IPS-18a (cell line): ENCODE data around the gene RNF26.
A peak's percentile ranks its signal among the peaks of the same experiment; 100 is the strongest.

Experiments used
- H3K27ac ChIP-seq: one replicate; pipeline ENCODE4 v1.5.1; 2013; ENCODE audit warnings: low read length
- H3K27me3 ChIP-seq: one replicate; pipeline ENCODE4 v1.6.1; 2013; ENCODE audit warnings: mild to moderate bottlenecking, low read length; ENCODE audit not compliant: control insufficient read depth, insufficient read depth
- H3K36me3 ChIP-seq: one replicate; pipeline ENCODE4 v1.6.1; 2013; ENCODE audit warnings: low read depth, low read length; ENCODE audit not compliant: control insufficient read depth
- H3K4me1 ChIP-seq: one replicate; pipeline ENCODE4 v1.6.1; 2013; ENCODE audit warnings: low read depth, low read length; ENCODE audit not compliant: control insufficient read depth
- H3K4me3 ChIP-seq: one replicate; pipeline ENCODE4 v1.5.1; 2013; ENCODE audit warnings: low read length
- H3K9ac ChIP-seq: one replicate; pipeline ENCODE4 v1.6.1; 2013; ENCODE audit warnings: mild to moderate bottlenecking, low read length, moderate library complexity
- H3K9me3 ChIP-seq: one replicate; pipeline ENCODE4 v1.6.1; 2013; ENCODE audit warnings: low read depth, low read length; ENCODE audit not compliant: control insufficient read depth

Gene RNF26

DNA sequence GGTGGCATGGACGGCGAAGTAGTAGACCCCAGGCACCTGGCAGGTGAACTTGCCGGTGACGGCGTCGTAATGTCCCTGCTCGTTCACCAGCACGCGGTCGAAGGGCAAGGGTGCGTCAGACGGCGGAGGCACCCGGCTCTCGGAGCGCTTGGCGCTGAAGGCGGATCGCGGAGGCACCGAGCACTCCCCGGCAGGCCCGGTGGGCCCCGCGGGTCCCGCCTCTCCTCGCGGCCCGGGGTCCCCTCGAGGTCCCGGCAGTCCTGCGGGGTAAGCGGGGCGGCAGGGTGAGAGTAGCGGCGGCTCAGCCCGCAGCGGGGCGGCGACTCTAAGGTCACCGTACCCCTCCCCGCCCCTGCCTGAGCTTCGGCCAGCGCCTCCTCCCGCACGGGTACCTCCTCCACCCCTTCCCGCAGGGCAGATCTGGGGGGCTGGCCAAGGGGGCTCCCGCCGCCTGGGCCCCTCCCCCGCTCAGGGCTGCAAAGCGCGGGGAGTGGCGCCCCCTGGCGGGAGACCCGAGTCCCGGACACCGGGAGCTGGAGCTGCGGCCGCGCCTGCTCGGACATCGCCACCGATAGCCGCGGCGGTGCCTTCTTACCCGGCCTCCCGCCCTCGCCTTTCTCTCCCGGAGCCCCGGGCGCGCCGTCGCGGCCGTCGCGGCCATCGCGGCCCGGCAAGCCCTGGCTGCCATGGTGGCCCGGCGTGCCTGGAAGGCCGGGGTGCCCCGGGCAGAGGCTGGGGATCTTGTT is 5.4 kb downstream of the RNF26 start:
- Histone ChIP-seq H3K36me3 (peaks cover 7% of the 10 kb centered on the region), H3K27me3 (peaks cover 41% of the 10 kb centered on the region), H3K27ac (no peak overlapping the region), H3K4me3 (peak overlapping the region; percentile 51), H3K4me1 (peaks cover 13% of the 10 kb centered on the region), H3K9me3 (no peaks in the 10 kb centered on the region), H3K9ac (no peak overlapping the region)

DNA sequence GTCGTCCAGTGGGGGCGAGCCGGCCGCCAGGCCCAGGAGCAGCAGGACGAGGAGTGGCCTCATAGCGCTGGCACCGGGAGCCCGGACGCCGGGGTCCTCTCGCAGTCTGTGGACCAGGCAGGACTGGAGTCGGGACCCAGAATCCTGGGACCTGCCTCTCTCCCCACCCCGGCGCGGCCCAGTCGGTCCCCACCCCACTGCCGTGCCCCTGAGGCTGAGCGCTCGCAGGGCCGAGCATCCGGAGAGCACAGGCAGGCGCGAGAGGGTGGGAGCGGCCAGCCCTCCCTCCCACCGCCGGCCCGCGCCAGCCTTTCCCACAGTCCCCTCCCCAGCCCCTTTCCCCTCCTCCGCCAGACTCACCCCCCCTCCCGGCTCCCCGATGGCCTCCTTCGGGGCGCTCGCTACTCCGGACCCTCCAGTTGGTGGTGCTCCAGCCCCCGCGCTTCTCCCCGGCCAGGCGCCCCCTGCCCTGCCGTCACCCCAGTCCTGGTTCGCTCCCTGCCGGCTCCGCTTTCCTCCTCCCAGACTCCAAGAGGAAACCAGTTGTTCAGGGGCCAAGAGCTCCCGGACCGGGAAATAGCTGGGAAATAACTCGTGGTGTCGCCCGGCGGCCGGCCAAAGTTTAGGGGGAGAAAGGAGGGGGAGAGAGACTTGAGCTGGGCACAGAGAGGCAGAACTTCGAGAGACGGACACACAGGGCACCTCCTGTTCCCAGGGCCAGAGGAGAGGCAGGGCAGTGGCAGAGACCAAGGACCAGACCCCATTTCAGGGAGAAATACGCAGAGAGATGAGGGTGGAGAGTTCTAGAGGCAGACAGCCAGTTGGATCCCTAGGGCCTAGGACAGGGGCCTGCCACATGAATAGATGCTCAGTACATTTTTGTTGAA is 6.3 kb downstream of the RNF26 start, which contains the start of gene C1QTNF5:
C1QTNF5 (minus strand) TSS at position 549 of the 887 bp plus-strand sequence; CDS start at position 63, 486 bp downstream.
- Histone ChIP-seq H3K27ac (no peak within 1 kb of the TSS), H3K27me3 (peaks cover 41% of the 10 kb centered on the region), H3K4me3 (peak within 1 kb of the TSS; percentile 51), H3K4me1 (peaks cover 13% of the 10 kb centered on the region), H3K9me3 (no peaks in the 10 kb centered on the region), H3K9ac (no peak within 1 kb of the TSS), H3K36me3 (peaks cover 7% of the 10 kb centered on the region)

DNA sequence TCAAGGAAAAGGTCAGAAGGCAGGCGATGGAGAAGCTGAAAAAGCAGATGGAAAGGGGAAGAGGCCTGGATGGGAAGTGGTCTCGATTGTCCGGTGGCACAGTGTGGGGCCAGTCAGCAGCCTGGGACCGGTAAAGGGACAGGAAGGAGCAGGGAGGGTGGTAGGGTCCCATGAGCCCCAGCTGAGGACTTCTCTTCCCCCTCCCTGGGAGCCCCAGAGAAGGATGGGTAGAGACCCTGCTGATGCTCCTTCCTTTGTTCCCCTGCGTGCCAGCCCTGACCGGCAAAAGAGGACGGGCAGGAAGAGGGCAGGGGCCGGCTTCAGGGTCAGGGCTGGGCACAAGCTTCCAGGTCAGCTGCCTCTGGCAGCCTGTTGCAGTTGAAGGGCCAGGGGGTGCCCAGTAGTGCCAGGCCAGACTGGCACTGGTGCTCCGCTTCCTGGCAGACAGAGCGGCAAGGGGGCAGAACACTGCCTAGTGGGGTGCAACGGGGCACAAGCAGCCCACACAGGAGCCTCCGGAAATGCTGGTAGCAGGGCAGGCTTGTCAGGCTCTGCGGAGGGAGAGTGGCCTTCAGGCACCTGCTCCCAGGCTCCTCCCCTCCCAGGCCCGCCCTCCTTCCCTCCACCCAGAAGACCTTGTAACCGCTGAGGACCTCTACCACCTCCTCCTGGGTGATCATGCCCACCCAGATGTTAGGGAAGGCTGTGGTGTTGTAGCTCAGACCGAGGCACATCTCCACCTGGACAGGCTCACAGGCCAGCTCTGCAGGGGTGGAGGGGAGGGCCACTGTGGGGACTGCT is 7.1 kb downstream of the RNF26 start:
- H3K9me3 ChIP-seq = no peaks in the 10 kb centered on the region
- no peak overlapping the region for H3K9ac ChIP-seq
- H3K36me3 ChIP-seq = peaks cover 3% of the 10 kb centered on the region
- peak overlapping the region; percentile 51 for H3K4me3 ChIP-seq
- H3K27ac ChIP-seq = no peak overlapping the region
- H3K4me1 ChIP-seq = peaks cover 13% of the 10 kb centered on the region
- peaks cover 41% of the 10 kb centered on the region for H3K27me3 ChIP-seq

GRCh38 chr11:119342023-119342300 is 7.6 kb downstream of the RNF26 start:
- H3K27me3 ChIP-seq = peaks cover 41% of the 10 kb centered on the region
- no peaks in the 10 kb centered on the region for H3K36me3 ChIP-seq
- H3K9ac ChIP-seq = no peak overlapping the region
- no peak overlapping the region for H3K27ac ChIP-seq
- H3K9me3 ChIP-seq = no peaks in the 10 kb centered on the region
- no peak overlapping the region for H3K4me3 ChIP-seq
- H3K4me1 ChIP-seq = peaks cover 13% of the 10 kb centered on the region

- no peaks in the 10 kb centered on the region for H3K9me3 ChIP-seq
- no peak overlapping the region for H3K4me3 ChIP-seq
- peaks cover 13% of the 10 kb centered on the region for H3K4me1 ChIP-seq
- peaks cover 41% of the 10 kb centered on the region for H3K27me3 ChIP-seq
- H3K36me3 ChIP-seq = no peaks in the 10 kb centered on the region
- no peak overlapping the region for H3K27ac ChIP-seq
- H3K9ac ChIP-seq = no peak overlapping the region
Observed at GRCh38 chr11:119342362-119343130, 8.2 kb downstream of the RNF26 start.

DNA sequence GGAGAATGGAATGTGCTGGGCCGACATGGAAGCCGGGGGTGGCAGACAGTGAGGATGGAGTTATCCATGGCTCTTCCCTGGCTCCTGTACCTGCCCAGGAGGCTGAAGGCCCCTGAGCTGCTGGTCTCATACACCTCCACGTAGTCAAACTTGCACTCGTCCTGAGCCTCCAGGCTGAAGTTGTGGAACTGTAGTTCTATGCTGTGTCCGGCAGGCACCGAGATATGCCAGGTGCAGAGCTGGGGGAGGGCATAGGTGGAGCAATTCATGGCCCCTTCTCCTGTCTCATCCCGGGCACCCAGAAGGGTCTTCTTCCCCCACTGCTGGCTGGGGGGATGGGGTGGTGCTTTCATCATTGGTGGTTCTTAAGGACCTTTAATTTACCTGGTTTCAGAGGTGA is 9.4 kb downstream of the RNF26 start:
- Histone ChIP-seq H3K4me1 (peaks cover 7% of the 10 kb centered on the region), H3K27ac (no peak overlapping the region), H3K9me3 (no peaks in the 10 kb centered on the region), H3K9ac (no peak overlapping the region), H3K27me3 (peaks cover 37% of the 10 kb centered on the region), H3K4me3 (no peak overlapping the region), H3K36me3 (no peaks in the 10 kb centered on the region)

GRCh38 chr11:119344291-119345010 is 10.1 kb downstream of the RNF26 start:
- Histone ChIP-seq H3K9ac (no peak overlapping the region), H3K4me3 (no peak overlapping the region), H3K27me3 (peaks cover 29% of the 10 kb centered on the region)

DNA sequence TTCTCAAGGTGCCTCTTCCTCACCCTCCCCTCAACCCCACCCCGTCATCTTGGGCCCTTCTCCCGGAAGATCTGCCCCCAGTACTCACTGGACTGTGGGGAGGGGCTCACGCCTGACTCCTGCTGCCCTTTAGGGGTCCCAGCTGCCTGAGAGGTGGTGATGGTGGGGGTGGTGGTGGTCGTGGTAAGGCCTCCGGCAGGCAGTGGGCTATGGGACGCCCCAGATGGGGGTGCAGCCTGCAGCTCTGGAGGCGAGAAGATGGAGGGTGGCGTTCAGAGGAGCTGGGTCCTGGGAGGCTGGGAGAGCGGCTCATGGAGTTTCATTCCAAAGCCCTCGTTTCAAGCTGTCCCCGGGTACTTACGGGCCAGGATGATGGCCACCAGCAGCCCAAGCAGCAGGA is 11.4 kb downstream of the RNF26 start:
- Histone ChIP-seq H3K27me3 (peaks cover 17% of the 10 kb centered on the region), H3K4me1 (peaks cover 6% of the 10 kb centered on the region), H3K36me3 (no peaks in the 10 kb centered on the region), H3K9me3 (no peaks in the 10 kb centered on the region), H3K9ac (no peak overlapping the region), H3K4me3 (no peak overlapping the region), H3K27ac (no peak overlapping the region)

More at GRCh38 chr11:119344291-119345010, 10.1 kb downstream of the RNF26 start:
- H3K4me1 ChIP-seq = peaks cover 6% of the 10 kb centered on the region
- no peaks in the 10 kb centered on the region for H3K36me3 ChIP-seq
- no peak overlapping the region for H3K27ac ChIP-seq
- no peaks in the 10 kb centered on the region for H3K9me3 ChIP-seq

DNA sequence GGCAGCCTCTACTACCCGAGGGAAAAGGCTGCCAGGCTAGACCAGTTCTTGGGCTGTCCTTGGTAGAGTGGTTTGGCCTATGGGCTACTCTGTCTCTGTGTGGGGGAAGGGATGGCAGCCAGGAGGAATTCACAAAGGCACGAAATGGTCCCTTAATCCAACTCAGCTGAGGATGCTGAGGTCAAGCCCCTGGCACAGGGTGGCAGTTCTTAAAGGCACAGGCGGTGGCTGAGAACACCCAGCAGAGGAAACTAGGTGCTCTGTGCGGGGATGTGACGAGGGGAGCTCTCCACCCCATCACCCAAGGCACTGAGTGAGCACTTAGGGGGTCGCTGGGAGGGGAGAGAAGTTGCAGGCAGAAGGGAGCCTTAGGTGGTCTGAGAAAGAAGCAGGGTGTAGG is 12.3 kb downstream of the RNF26 start, which contains the start of gene MFRP:
MFRP (minus strand) TSS at position 101 of the 400 bp plus-strand sequence. CDS start 192 bp downstream, outside the sequence.
- H3K4me3 ChIP-seq = no peak within 1 kb of the TSS
- no peak within 1 kb of the TSS for H3K27ac ChIP-seq
- no peak within 1 kb of the TSS for H3K9ac ChIP-seq
- H3K9me3 ChIP-seq = no peaks in the 10 kb centered on the region
- no peaks in the 10 kb centered on the region for H3K36me3 ChIP-seq
- H3K4me1 ChIP-seq = no peaks in the 10 kb centered on the region
- peaks cover 8% of the 10 kb centered on the region for H3K27me3 ChIP-seq

- Histone ChIP-seq H3K36me3 (no peaks in the 10 kb centered on the region), H3K27me3 (peaks cover 1% of the 10 kb centered on the region), H3K4me3 (no peak overlapping the region), H3K9me3 (no peaks in the 10 kb centered on the region), H3K27ac (no peak overlapping the region), H3K4me1 (no peaks in the 10 kb centered on the region), H3K9ac (no peak overlapping the region)
Observed at GRCh38 chr11:119347242-119347641, 12.9 kb downstream of the RNF26 start.
